DND-41 (cell line): Measurements from ENCODE around the gene GDPD4.

Experiments
- CTCF ChIP-seq: IDR thresholded peaks from 2 replicates; pipeline ENCODE4 v1.5.1; 2012; ENCODE audit warnings: borderline replicate concordance, low read length, moderate library complexity, mild to moderate bottlenecking; ENCODE audit not compliant: poor library complexity, severe bottlenecking; ENCODE audit errors: extremely low read depth
- EZH2 ChIP-seq: IDR thresholded peaks from 3 replicates; pipeline ENCODE4 v1.6.1; 2012; ENCODE audit warnings: borderline replicate concordance, low read depth, mild to moderate bottlenecking, moderate library complexity, low read length, inconsistent platforms; ENCODE audit not compliant: severe bottlenecking

- no peak for TF ChIP-seq CTCF
- TF ChIP-seq EZH2, result no peak
Observed at GRCh38 chr11:77278595-77279506, 22.6 kb downstream of the GDPD4 start.
